Measurements from ENCODE around the gene CHI3L1. TPM values are rescaled to one million over a fixed set of nuclear protein-coding genes. Genes with fewer than 3 reads are reported as not detected.

Gene CHI3L1
- total RNA-seq, 2 donors from 2014 or later: 1.6 to 1.8 TPM

GRCh38 chr1:203143641-203144040 is 42.9 kb downstream of the CHI3L1 start:
- H3K27me3 Mint-ChIP-seq: peaks cover 0 to 2% of the 10 kb centered on the region in 2 donors
- no peak overlapping the region for H3K4me3 Mint-ChIP-seq
- no peaks in the 10 kb centered on the region for H3K4me1 Mint-ChIP-seq (ENCODE audit: low read depth in 2 of 2)
- H3K27ac Mint-ChIP-seq: no peak overlapping the region
- DNase-seq (ENCODE audit: low spot score): no peak
- ATAC-seq: no peak
- no peaks in the 10 kb centered on the region for H3K36me3 Mint-ChIP-seq
- H3K9me3 Mint-ChIP-seq: no peaks in the 10 kb centered on the region

GRCh38 chr1:203142684-203143408 is 43.7 kb downstream of the CHI3L1 start:
- Mint-ChIP-seq H3K4me3 (no peak overlapping the region), H3K4me1 (ENCODE audit: low read depth in 2 of 2) (no peaks in the 10 kb centered on the region), H3K27ac (no peak overlapping the region), H3K27me3 (peaks cover 0 to 2% of the 10 kb centered on the region in 2 donors), H3K9me3 (no peaks in the 10 kb centered on the region), H3K36me3 (no peaks in the 10 kb centered on the region)
- DNase-seq (ENCODE audit: low spot score) (no peak), ATAC-seq (no peak)

DNA sequence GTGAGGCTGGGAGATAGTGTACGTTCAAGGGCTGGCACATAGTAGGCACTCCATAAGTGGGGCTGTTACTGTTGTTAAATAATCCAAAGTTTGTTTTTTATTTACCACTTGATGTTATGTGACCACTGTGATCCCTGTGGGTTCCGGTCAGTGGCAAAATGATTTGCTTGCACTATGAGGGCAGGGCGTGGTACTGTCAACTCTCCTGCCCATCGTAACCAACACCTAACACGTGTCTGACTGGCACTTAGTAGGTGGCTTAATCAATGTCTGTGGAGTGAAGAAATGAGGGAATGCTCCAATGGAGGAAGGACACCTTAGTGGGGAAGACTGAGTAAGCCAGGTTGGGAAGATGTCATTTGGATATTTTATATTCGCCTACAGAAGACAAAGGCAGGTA is 44.4 kb downstream of the CHI3L1 start:
- Mint-ChIP-seq H3K4me1 (ENCODE audit: low read depth in 2 of 2) (no peaks in the 10 kb centered on the region), H3K36me3 (no peaks in the 10 kb centered on the region), H3K27ac (no peak overlapping the region), H3K9me3 (no peaks in the 10 kb centered on the region), H3K4me3 (no peak overlapping the region), H3K27me3 (peaks cover under 1 to 2% of the 10 kb centered on the region in 2 donors)
- no peak for DNase-seq (ENCODE audit: low spot score)
- no peak for ATAC-seq

GRCh38 chr1:203140743-203141520 is 45.6 kb downstream of the CHI3L1 start:
- peaks cover 2 to 4% of the 10 kb centered on the region in 2 donors for H3K4me1 Mint-ChIP-seq (ENCODE audit: low read depth in 2 of 2)
- no peaks in the 10 kb centered on the region for H3K9me3 Mint-ChIP-seq
- H3K36me3 Mint-ChIP-seq: no peaks in the 10 kb centered on the region
- H3K27me3 Mint-ChIP-seq: peaks cover 7% of the 10 kb centered on the region in 2 donors
- no peak overlapping the region for H3K27ac Mint-ChIP-seq
- no peak for ATAC-seq
- DNase-seq (ENCODE audit: low spot score): no peak
- no peak overlapping the region for H3K4me3 Mint-ChIP-seq

DNA sequence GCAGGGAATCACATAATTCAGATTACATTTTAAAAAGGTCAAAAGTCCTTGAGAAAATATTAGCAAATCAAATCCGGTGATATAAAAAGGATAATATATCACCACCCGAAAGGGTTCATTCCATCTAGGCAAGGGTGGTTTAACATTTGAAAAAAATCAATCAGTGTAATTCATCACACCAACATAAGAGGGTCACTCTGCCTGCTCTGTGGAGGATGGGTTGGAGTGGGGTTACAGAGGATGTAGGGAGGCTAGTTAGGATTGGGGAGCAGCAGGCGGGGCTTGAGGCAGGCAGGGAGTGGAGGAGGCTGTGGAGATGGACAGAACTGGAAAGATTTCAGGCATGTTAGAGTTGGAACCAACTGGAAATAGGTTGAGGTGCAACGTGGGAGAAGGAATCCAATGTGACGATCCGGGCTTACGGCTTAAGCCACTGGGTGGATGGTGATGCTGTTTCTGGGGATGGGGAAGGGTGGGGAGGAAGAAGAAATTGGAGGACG is 46.5 kb downstream of the CHI3L1 start:
- H3K4me1 Mint-ChIP-seq (ENCODE audit: low read depth in 2 of 2): peaks cover 4 to 6% of the 10 kb centered on the region in 2 donors
- H3K27ac Mint-ChIP-seq: no peak overlapping the region
- DNase-seq (ENCODE audit: low spot score) (no peak), ATAC-seq (no peak)
- H3K9me3 Mint-ChIP-seq: no peaks in the 10 kb centered on the region
- H3K4me3 Mint-ChIP-seq: no peak overlapping the region
- H3K36me3 Mint-ChIP-seq: no peaks in the 10 kb centered on the region
- peaks cover 7% of the 10 kb centered on the region in 2 donors for H3K27me3 Mint-ChIP-seq

- H3K9me3 Mint-ChIP-seq: no peaks in the 10 kb centered on the region
- H3K27me3 Mint-ChIP-seq: peaks cover 4 to 7% of the 10 kb centered on the region in 2 donors
Measured at GRCh38 chr1:203138066-203138465, 48.4 kb downstream of the CHI3L1 start.

GRCh38 chr1:203137324-203137723 is 49.2 kb downstream of the CHI3L1 start:
- Mint-ChIP-seq H3K27ac (no peak overlapping the region), H3K36me3 (no peaks in the 10 kb centered on the region), H3K27me3 (peaks cover 4 to 7% of the 10 kb centered on the region in 2 donors), H3K9me3 (no peaks in the 10 kb centered on the region), H3K4me1 (ENCODE audit: low read depth in 2 of 2) (peaks cover 4 to 6% of the 10 kb centered on the region in 2 donors), H3K4me3 (no peak overlapping the region)
- DNase-seq (ENCODE audit: low spot score): no peak
- no peak for ATAC-seq

More at GRCh38 chr1:203138066-203138465, 48.4 kb downstream of the CHI3L1 start:
- Mint-ChIP-seq H3K36me3 (no peaks in the 10 kb centered on the region), H3K4me1 (ENCODE audit: low read depth in 2 of 2) (peaks cover 4 to 6% of the 10 kb centered on the region in 2 donors), H3K27ac (no peak overlapping the region), H3K4me3 (no peak overlapping the region)
- no peak for DNase-seq (ENCODE audit: low spot score)
- no peak for ATAC-seq

- DNase-seq (ENCODE audit: low spot score) (no peak), ATAC-seq (no peak)
- no peaks in the 10 kb centered on the region for H3K9me3 Mint-ChIP-seq
- no peak overlapping the region for H3K4me3 Mint-ChIP-seq
- H3K27ac Mint-ChIP-seq: no peak overlapping the region
- no peaks in the 10 kb centered on the region for H3K36me3 Mint-ChIP-seq
- H3K4me1 Mint-ChIP-seq (ENCODE audit: low read depth in 2 of 2): peaks cover 4 to 6% of the 10 kb centered on the region in 2 donors
- peaks cover 4 to 7% of the 10 kb centered on the region in 2 donors for H3K27me3 Mint-ChIP-seq
Measured at GRCh38 chr1:203136409-203137042, 50.0 kb downstream of the CHI3L1 start.

DNA sequence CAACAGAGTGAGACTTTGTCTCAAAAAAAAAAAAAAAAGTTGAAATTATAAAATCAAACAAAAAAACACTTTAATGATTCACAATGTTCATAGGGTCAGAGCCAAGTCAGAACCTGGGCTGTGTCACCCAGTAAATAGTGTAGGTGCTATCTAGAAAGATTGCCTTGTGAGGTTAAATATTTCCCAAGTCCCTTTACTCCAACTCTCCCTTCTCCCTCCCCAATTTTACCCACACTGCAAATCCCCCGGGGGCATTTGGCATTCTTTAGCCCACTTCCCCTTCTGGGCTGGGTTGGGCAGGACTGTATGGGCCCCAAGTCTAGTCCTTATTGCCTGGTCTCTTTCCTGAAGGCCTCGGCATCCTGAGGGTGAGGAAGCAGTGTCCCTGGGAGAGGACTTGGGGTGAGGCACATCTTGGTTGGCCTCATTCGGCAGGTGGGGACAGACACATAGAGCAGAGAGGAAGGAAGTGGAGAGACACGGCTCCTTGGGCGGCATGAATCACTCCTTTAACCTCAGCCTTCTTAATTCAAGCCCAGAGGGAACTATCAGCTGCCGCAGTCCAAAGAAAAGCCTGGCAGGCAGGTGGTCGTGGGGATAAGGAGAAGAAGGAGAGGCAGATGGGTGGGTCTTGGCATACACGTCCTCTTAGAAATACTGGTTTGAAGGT is 50.7 kb downstream of the CHI3L1 start:
- Mint-ChIP-seq H3K4me3 (no peak overlapping the region), H3K9me3 (no peaks in the 10 kb centered on the region), H3K27me3 (peaks cover 6 to 7% of the 10 kb centered on the region in 2 donors), H3K4me1 (ENCODE audit: low read depth in 2 of 2) (peaks cover 4 to 6% of the 10 kb centered on the region in 2 donors), H3K27ac (no peak overlapping the region), H3K36me3 (no peaks in the 10 kb centered on the region)
- ATAC-seq (peak in 1 of 2 donors; percentile 55), DNase-seq (ENCODE audit: low spot score) (no peak)

- H3K36me3 Mint-ChIP-seq: no peaks in the 10 kb centered on the region
- peaks cover 4 to 6% of the 10 kb centered on the region in 2 donors for H3K4me1 Mint-ChIP-seq (ENCODE audit: low read depth in 2 of 2)
- peaks cover 14 to 17% of the 10 kb centered on the region in 2 donors for H3K27me3 Mint-ChIP-seq
Measured at GRCh38 chr1:203133970-203134725, 52.4 kb downstream of the CHI3L1 start.

GRCh38 chr1:203131548-203132200 is 54.8 kb downstream of the CHI3L1 start:
- ATAC-seq: no peak
- H3K36me3 Mint-ChIP-seq: no peaks in the 10 kb centered on the region
- no peaks in the 10 kb centered on the region for H3K9me3 Mint-ChIP-seq
- H3K27ac Mint-ChIP-seq: no peak overlapping the region
- peaks cover 4 to 12% of the 10 kb centered on the region in 2 donors for H3K4me1 Mint-ChIP-seq (ENCODE audit: low read depth in 2 of 2)
- no peak overlapping the region for H3K4me3 Mint-ChIP-seq
- DNase-seq (ENCODE audit: low spot score): no peak
- H3K27me3 Mint-ChIP-seq: peaks cover 23 to 25% of the 10 kb centered on the region in 2 donors

More at GRCh38 chr1:203133970-203134725, 52.4 kb downstream of the CHI3L1 start:
- no peaks in the 10 kb centered on the region for H3K9me3 Mint-ChIP-seq
- DNase-seq (ENCODE audit: low spot score) (no peak), ATAC-seq (no peak)
- no peak overlapping the region for H3K4me3 Mint-ChIP-seq
- H3K27ac Mint-ChIP-seq: no peak overlapping the region

DNA sequence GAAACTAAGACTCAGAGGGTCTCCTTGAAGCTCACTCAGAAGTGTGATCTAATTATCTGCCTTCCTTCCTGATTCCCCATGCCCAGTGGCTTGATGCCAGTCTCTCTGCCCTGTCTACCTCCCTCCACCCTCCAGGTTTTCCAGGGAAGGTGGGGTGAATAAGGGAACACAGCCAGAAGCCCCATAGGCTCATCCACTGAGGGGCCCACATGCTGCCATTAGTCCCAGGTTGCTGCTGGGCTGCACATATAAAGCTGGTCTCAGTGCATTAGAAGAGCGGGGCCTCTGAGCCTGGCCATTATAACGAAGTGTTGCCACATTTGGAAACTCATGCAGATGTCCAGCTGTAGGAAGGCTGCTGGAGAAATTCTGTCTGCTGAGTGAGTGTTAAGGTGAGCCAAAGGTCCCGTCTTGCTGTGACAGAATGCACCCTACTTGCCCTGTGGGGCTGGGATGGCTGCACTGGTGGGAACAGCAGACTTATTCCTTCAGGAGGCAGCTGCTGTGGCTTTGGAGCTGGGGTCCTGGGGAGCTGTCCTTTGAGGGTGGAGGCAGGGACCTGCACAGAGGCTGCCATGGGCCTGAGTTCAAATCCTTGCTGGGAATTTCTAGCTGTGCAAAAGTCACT is 56.0 kb downstream of the CHI3L1 start:
- Mint-ChIP-seq H3K27me3 (peaks cover 33% of the 10 kb centered on the region in 2 donors), H3K4me3 (no peak overlapping the region), H3K27ac (no peak overlapping the region), H3K4me1 (ENCODE audit: low read depth in 2 of 2) (peaks cover 0 to 9% of the 10 kb centered on the region in 2 donors), H3K9me3 (no peaks in the 10 kb centered on the region), H3K36me3 (no peaks in the 10 kb centered on the region)
- no peak for ATAC-seq
- DNase-seq (ENCODE audit: low spot score): no peak
